ENCODE results near the gene ANKMY1. TPM values are rescaled to one million over a fixed set of nuclear protein-coding genes. Genes with fewer than 3 reads are reported as not detected.
A peak's percentile ranks its signal among the peaks of the same experiment; 100 is the strongest.

The ANKMY1 gene
- total RNA-seq, 1 donor from 2014 or later: 16.8 TPM

GRCh38 chr2:240597054-240597418, 39.2 kb upstream of the ANKMY1 start:
- H3K4me1 Mint-ChIP-seq (ENCODE audit: unreplicated experiment): no peaks in the 10 kb centered on the region
- H3K9me3 Mint-ChIP-seq: no peaks in the 10 kb centered on the region
- H3K27ac Mint-ChIP-seq: no peak overlapping the region
- H3K4me3 Mint-ChIP-seq: no peak overlapping the region
- peaks cover 3% of the 10 kb centered on the region for H3K36me3 Mint-ChIP-seq
- no peak for DNase-seq (ENCODE audit: extremely low spot score, unreplicated experiment)
- H3K27me3 Mint-ChIP-seq: no peaks in the 10 kb centered on the region
- no peak for TF ChIP-seq CTCF (conservative IDR thresholded peaks at IDR 0.05)

- Mint-ChIP-seq H3K4me1 (ENCODE audit: unreplicated experiment) (no peaks in the 10 kb centered on the region), H3K36me3 (peaks cover 3% of the 10 kb centered on the region), H3K4me3 (no peak overlapping the region), H3K27ac (no peak overlapping the region), H3K9me3 (no peaks in the 10 kb centered on the region), H3K27me3 (no peaks in the 10 kb centered on the region)
- DNase-seq (ENCODE audit: extremely low spot score, unreplicated experiment): no peak
- no peak for TF ChIP-seq CTCF (conservative IDR thresholded peaks at IDR 0.05)
These were observed 38.7 kb upstream of the ANKMY1 start for GRCh38 chr2:240596491-240596931.

- H3K36me3 Mint-ChIP-seq: peaks cover 3% of the 10 kb centered on the region
These were observed 38.3 kb upstream of the ANKMY1 start for GRCh38 chr2:240596080-240596460.

GRCh38 chr2:240595381-240596079, 37.7 kb upstream of the ANKMY1 start:
- no peaks in the 10 kb centered on the region for H3K9me3 Mint-ChIP-seq
- no peaks in the 10 kb centered on the region for H3K4me1 Mint-ChIP-seq (ENCODE audit: unreplicated experiment)
- no peak for DNase-seq (ENCODE audit: extremely low spot score, unreplicated experiment)
- TF ChIP-seq CTCF (conservative IDR thresholded peaks at IDR 0.05): peak; percentile 55
- H3K27ac Mint-ChIP-seq: no peak overlapping the region
- no peaks in the 10 kb centered on the region for H3K27me3 Mint-ChIP-seq
- H3K36me3 Mint-ChIP-seq: peaks cover 3% of the 10 kb centered on the region
- H3K4me3 Mint-ChIP-seq: no peak overlapping the region

More at GRCh38 chr2:240596080-240596460, 38.3 kb upstream of the ANKMY1 start:
- no peaks in the 10 kb centered on the region for H3K4me1 Mint-ChIP-seq (ENCODE audit: unreplicated experiment)
- TF ChIP-seq CTCF (conservative IDR thresholded peaks at IDR 0.05): no peak
- no peak for DNase-seq (ENCODE audit: extremely low spot score, unreplicated experiment)
- no peak overlapping the region for H3K4me3 Mint-ChIP-seq
- no peaks in the 10 kb centered on the region for H3K9me3 Mint-ChIP-seq
- H3K27me3 Mint-ChIP-seq: no peaks in the 10 kb centered on the region
- H3K27ac Mint-ChIP-seq: no peak overlapping the region

GRCh38 chr2:240594511-240595380, 37.0 kb upstream of the ANKMY1 start:
- H3K27ac Mint-ChIP-seq: no peak overlapping the region
- H3K9me3 Mint-ChIP-seq: no peaks in the 10 kb centered on the region
- TF ChIP-seq CTCF (conservative IDR thresholded peaks at IDR 0.05): no peak
- H3K27me3 Mint-ChIP-seq: no peaks in the 10 kb centered on the region
- no peak for DNase-seq (ENCODE audit: extremely low spot score, unreplicated experiment)
- no peaks in the 10 kb centered on the region for H3K36me3 Mint-ChIP-seq
- no peaks in the 10 kb centered on the region for H3K4me1 Mint-ChIP-seq (ENCODE audit: unreplicated experiment)
- H3K4me3 Mint-ChIP-seq: no peak overlapping the region
